ENCODE measurements around the gene SFSWAP.
"Not testable (repeated sequence)": the region's sequence is repeated elsewhere in the genome, so short reads cannot be mapped to it uniquely, and the experiment has no call there.

Gene SFSWAP

GRCh38 chr12:131803961-131804521, 93.2 kb downstream of the SFSWAP start:
- H3K9ac ChIP-seq, result peak overlapping the region; percentile 21; the same call in 1 of the 2 replicates
- peak overlapping the region; percentile 57 for H3K4me2 ChIP-seq
- H3K4me1 ChIP-seq, result peaks cover 64% of the 10 kb centered on the region

GRCh38 chr12:131805421-131805820, 94.5 kb downstream of the SFSWAP start:
- Histone ChIP-seq H3K27ac (no peak overlapping the region), H3K4me2 (no peak overlapping the region), H4K20me1 (peaks cover 4% of the 10 kb centered on the region; the same call in 1 of the 2 replicates), H3K9ac (no peak overlapping the region), H3K27me3 (no peaks in the 10 kb centered on the region), H3K36me3 (peaks cover 13% of the 10 kb centered on the region; the same call in 1 of the 2 replicates), H3K4me3 (no peak overlapping the region), H3K4me1 (peaks cover 51% of the 10 kb centered on the region), H3K9me3 (peaks cover 8% of the 10 kb centered on the region)
- TF ChIP-seq Cebpa-rat (IDR thresholded peaks at IDR 0.05), result no peak

More at GRCh38 chr12:131803961-131804521, 93.2 kb downstream of the SFSWAP start:
- TF ChIP-seq Cebpa-rat (IDR thresholded peaks at IDR 0.05), result no peak
- H3K36me3 ChIP-seq, result peaks cover 17% of the 10 kb centered on the region
- H3K27me3 ChIP-seq, result no peaks in the 10 kb centered on the region
- peaks cover 15% of the 10 kb centered on the region; the same call in 1 of the 2 replicates for H4K20me1 ChIP-seq
- H3K4me3 ChIP-seq, result no peak overlapping the region
- H3K27ac ChIP-seq, result peak overlapping the region; percentile 24; the same call in 1 of the 2 replicates
- H3K9me3 ChIP-seq, result peaks cover 7% of the 10 kb centered on the region

- peaks cover 38% of the 10 kb centered on the region for H3K4me1 ChIP-seq
- H3K4me2 ChIP-seq, result peak overlapping the region; percentile 12; the same call in 1 of the 2 replicates
- H3K36me3 ChIP-seq, result peaks cover 11% of the 10 kb centered on the region; the same call in 1 of the 2 replicates
- no peaks in the 10 kb centered on the region for H4K20me1 ChIP-seq
- no peak for TF ChIP-seq Cebpa-rat (IDR thresholded peaks at IDR 0.05)
- no peaks in the 10 kb centered on the region for H3K27me3 ChIP-seq
- H3K4me3 ChIP-seq, result no peak overlapping the region
- H3K9ac ChIP-seq, result no peak overlapping the region
- no peak overlapping the region for H3K27ac ChIP-seq
- H3K9me3 ChIP-seq, result peaks cover 18% of the 10 kb centered on the region
Observed at GRCh38 chr12:131806674-131807073, 95.8 kb downstream of the SFSWAP start.

GRCh38 chr12:131808744-131809371, 98.0 kb downstream of the SFSWAP start:
- Histone ChIP-seq H3K27ac (no peak overlapping the region), H3K9ac (no peak overlapping the region), H3K27me3 (no peaks in the 10 kb centered on the region), H3K4me3 (no peak overlapping the region), H3K4me2 (no peak overlapping the region), H4K20me1 (no peaks in the 10 kb centered on the region), H3K9me3 (peaks cover 40% of the 10 kb centered on the region), H3K36me3 (no peaks in the 10 kb centered on the region), H3K4me1 (peaks cover 19% of the 10 kb centered on the region)
- TF ChIP-seq Cebpa-rat (IDR thresholded peaks at IDR 0.05), result no peak

- not testable (repeated sequence) for H3K4me2 ChIP-seq, H3K9ac ChIP-seq, H3K27ac ChIP-seq, H3K4me3 ChIP-seq, H3K36me3 ChIP-seq, H3K27me3 ChIP-seq, H4K20me1 ChIP-seq
- Histone ChIP-seq H3K4me1 (peaks cover 11% of the 10 kb centered on the region), H3K9me3 (peaks cover 44% of the 10 kb centered on the region)
Observed at GRCh38 chr12:131809476-131810254, 98.8 kb downstream of the SFSWAP start.

GRCh38 chr12:131810726-131811125, 99.8 kb downstream of the SFSWAP start:
- H3K4me3 ChIP-seq, result no peak overlapping the region
- TF ChIP-seq Cebpa-rat (IDR thresholded peaks at IDR 0.05), result no peak
- peaks cover 11% of the 10 kb centered on the region for H3K4me1 ChIP-seq
- no peaks in the 10 kb centered on the region for H3K27me3 ChIP-seq
- no peak overlapping the region for H3K9ac ChIP-seq
- H3K4me2 ChIP-seq, result no peak overlapping the region
- no peaks in the 10 kb centered on the region for H4K20me1 ChIP-seq
- H3K36me3 ChIP-seq, result no peaks in the 10 kb centered on the region
- peaks cover 44% of the 10 kb centered on the region for H3K9me3 ChIP-seq
- H3K27ac ChIP-seq, result no peak overlapping the region

- H3K9ac ChIP-seq, result no peak overlapping the region
- no peak for TF ChIP-seq Cebpa-rat (IDR thresholded peaks at IDR 0.05)
- H3K27ac ChIP-seq, result no peak overlapping the region
- peaks cover 34% of the 10 kb centered on the region for H3K4me1 ChIP-seq
- no peaks in the 10 kb centered on the region for H4K20me1 ChIP-seq
- H3K4me2 ChIP-seq, result no peak overlapping the region
- peaks cover 36% of the 10 kb centered on the region for H3K9me3 ChIP-seq
- no peaks in the 10 kb centered on the region for H3K27me3 ChIP-seq
- H3K36me3 ChIP-seq, result no peaks in the 10 kb centered on the region
- H3K4me3 ChIP-seq, result no peak overlapping the region
Observed at GRCh38 chr12:131815131-131815530, 104.2 kb downstream of the SFSWAP start.

GRCh38 chr12:131816495-131816894, 105.6 kb downstream of the SFSWAP start:
- Histone ChIP-seq H3K4me3 (no peak overlapping the region), H3K36me3 (no peaks in the 10 kb centered on the region), H3K9ac (no peak overlapping the region), H4K20me1 (no peaks in the 10 kb centered on the region), H3K27me3 (no peaks in the 10 kb centered on the region), H3K4me2 (peak overlapping the region; percentile 91; the same call in 1 of the 2 replicates), H3K27ac (no peak overlapping the region), H3K4me1 (peaks cover 48% of the 10 kb centered on the region), H3K9me3 (peaks cover 27% of the 10 kb centered on the region)
- TF ChIP-seq Cebpa-rat (IDR thresholded peaks at IDR 0.05), result no peak

- Histone ChIP-seq H3K4me1 (peaks cover 52% of the 10 kb centered on the region), H3K36me3 (no peaks in the 10 kb centered on the region), H4K20me1 (no peaks in the 10 kb centered on the region), H3K4me2 (peak overlapping the region; percentile 91), H3K27ac (peak overlapping the region; percentile 29; the same call in 1 of the 2 replicates), H3K9me3 (peaks cover 20% of the 10 kb centered on the region), H3K27me3 (no peaks in the 10 kb centered on the region), H3K9ac (peak overlapping the region; percentile 48; the same call in 1 of the 2 replicates), H3K4me3 (peak overlapping the region; percentile 28; the same call in 1 of the 2 replicates)
- no peak for TF ChIP-seq Cebpa-rat (IDR thresholded peaks at IDR 0.05)
Observed at GRCh38 chr12:131817241-131817640, 106.4 kb downstream of the SFSWAP start.

Data from BLaER1 (cell line).